ENCODE data around the gene TP53TG5.

DNA sequence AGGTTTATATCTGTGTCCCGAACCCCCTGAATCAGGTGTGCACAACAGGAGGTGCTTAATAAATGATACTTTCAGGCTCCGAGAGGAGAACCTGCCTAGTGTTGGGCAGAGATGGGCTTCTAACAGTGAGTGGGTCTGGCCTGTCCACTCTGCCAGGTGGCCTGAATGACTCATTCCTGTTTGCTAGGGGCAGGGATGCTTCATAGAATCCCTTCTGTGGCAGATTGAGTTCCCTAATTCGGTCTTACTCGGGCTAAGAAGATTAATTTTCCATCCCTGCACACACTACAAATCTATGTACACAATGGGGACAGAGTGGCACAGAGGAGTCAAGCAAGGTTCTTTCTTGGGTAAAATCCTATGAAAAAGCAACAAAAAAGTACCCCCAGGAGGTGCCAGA is 49.7 kb downstream of the TP53TG5 start:
- TF ChIP-seq, protein P1, sequence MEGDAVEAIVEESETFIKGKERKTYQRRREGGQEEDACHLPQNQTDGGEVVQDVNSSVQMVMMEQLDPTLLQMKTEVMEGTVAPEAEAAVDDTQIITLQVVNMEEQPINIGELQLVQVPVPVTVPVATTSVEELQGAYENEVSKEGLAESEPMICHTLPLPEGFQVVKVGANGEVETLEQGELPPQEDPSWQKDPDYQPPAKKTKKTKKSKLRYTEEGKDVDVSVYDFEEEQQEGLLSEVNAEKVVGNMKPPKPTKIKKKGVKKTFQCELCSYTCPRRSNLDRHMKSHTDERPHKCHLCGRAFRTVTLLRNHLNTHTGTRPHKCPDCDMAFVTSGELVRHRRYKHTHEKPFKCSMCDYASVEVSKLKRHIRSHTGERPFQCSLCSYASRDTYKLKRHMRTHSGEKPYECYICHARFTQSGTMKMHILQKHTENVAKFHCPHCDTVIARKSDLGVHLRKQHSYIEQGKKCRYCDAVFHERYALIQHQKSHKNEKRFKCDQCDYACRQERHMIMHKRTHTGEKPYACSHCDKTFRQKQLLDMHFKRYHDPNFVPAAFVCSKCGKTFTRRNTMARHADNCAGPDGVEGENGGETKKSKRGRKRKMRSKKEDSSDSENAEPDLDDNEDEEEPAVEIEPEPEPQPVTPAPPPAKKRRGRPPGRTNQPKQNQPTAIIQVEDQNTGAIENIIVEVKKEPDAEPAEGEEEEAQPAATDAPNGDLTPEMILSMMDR (IDR thresholded peaks at IDR 0.05): no peak
- TF ChIP-seq POLR2A (IDR thresholded peaks at IDR 0.05): no peak

All from lower leg skin (tissue), 3 donors.